Naive thymus-derived CD4-positive, alpha-beta T cell (primary cell): ENCODE data around the gene PDIA5. TPM values are rescaled to one million over a fixed set of nuclear protein-coding genes. Genes with fewer than 3 reads are reported as not detected.

ENCODE experiments used
- ATAC-seq: fragments of 150-1000 bp; cut with Tn5 transposase; 2 replicates; pipeline ENCODE4 v1.10.0; 2021; ENCODE audit warnings: mild to moderate bottlenecking, moderate library complexity
- CTCF ChIA-PET: fragments of 350-600 bp; sonication (Branson Sonifier 250); formaldehyde crosslinking; loops from one replicate; lab custom pipeline; 2021; ENCODE audit warnings: antibody characterized with exemption; lab: Charles Lee
- POLR2A ChIA-PET: fragments of 350-600 bp; sonication (Branson Sonifier 250); formaldehyde crosslinking; loops from one replicate; lab custom pipeline; 2021; ENCODE audit warnings: antibody characterized with exemption, inconsistent platforms; lab: Charles Lee
- DNase-seq, 9 donors: peaks; one replicate each; pipeline versions ENCODE4 v3.0.0 to v3.0.0-alpha.2; 2020 to 2022; ENCODE audit warnings: mixed read lengths in 1 of 9
- H3K27ac ChIP-seq: one replicate; pipeline ENCODE4 v1.7.0; 2013; ENCODE audit warnings: mild to moderate bottlenecking, low read depth, low read length, moderate library complexity
- H3K27me3 ChIP-seq, 2 donors: one replicate each; pipeline ENCODE4 v1.7.0; 2013; ENCODE audit warnings: low read length in 2 of 2, mild to moderate bottlenecking in 2 of 2, moderate library complexity in 2 of 2; ENCODE audit not compliant: control insufficient read depth in 2 of 2, insufficient read depth in 2 of 2
- H3K36me3 ChIP-seq, 3 experiments: 1 replicate in 2 of 3; 2 replicates in 1 of 3; pipeline ENCODE4 v1.7.0; 2013; ENCODE audit warnings: low read length in 3 of 3, mild to moderate bottlenecking in 3 of 3, moderate library complexity in 1 of 3; ENCODE audit not compliant: insufficient read depth in 3 of 3, control insufficient read depth in 2 of 3
- H3K4me1 ChIP-seq, 2 donors: one replicate each; pipeline ENCODE4 v1.7.0; 2013; ENCODE audit warnings: low read length in 2 of 2, mild to moderate bottlenecking in 2 of 2, moderate library complexity in 1 of 2; ENCODE audit not compliant: control insufficient read depth in 2 of 2, insufficient read depth in 2 of 2
- H3K4me3 ChIP-seq: 2 replicates; pipeline ENCODE4 v1.7.0; 2013; ENCODE audit warnings: mild to moderate bottlenecking, low read length
- H3K9me3 ChIP-seq, 3 experiments: 1 replicate in 2 of 3; 2 replicates in 1 of 3; pipeline ENCODE4 v1.7.0; 2013; ENCODE audit warnings: low read length in 3 of 3; ENCODE audit not compliant: control insufficient read depth in 2 of 3
- H3K27ac Mint-ChIP-seq, 9 donors: one replicate each; pipeline ENCODE4 v1.8.0; 2020 to 2022; ENCODE audit warnings: mixed read lengths in 9 of 9, mild to moderate bottlenecking in 8 of 9, moderate library complexity in 5 of 9, inconsistent platforms in 2 of 9
- H3K27me3 Mint-ChIP-seq, 5 donors: one replicate each; pipeline ENCODE4 v1.8.0; 2021 to 2022; ENCODE audit warnings: mixed read lengths in 5 of 5, mild to moderate bottlenecking in 1 of 5
- H3K36me3 Mint-ChIP-seq, 5 donors: one replicate each; pipeline ENCODE4 v1.8.0; 2020 to 2022; ENCODE audit warnings: mixed read lengths in 5 of 5, mild to moderate bottlenecking in 3 of 5, inconsistent platforms in 1 of 5
- H3K4me1 Mint-ChIP-seq, 7 donors: one replicate each; pipeline ENCODE4 v1.8.0; 2020 to 2022; ENCODE audit warnings: mixed read lengths in 7 of 7, mild to moderate bottlenecking in 3 of 7, inconsistent platforms in 1 of 7
- H3K4me3 Mint-ChIP-seq, 10 donors: one replicate each; pipeline ENCODE4 v1.8.0; 2020 to 2022; ENCODE audit warnings: mild to moderate bottlenecking in 10 of 10, mixed read lengths in 10 of 10, moderate library complexity in 6 of 10, inconsistent platforms in 2 of 10
- H3K9me3 Mint-ChIP-seq, 11 donors: one replicate each; pipeline ENCODE4 v1.8.0; 2020 to 2022; ENCODE audit warnings: mixed read lengths in 11 of 11, mild to moderate bottlenecking in 4 of 11, inconsistent platforms in 1 of 11, moderate library complexity in 1 of 11
- intact Hi-C, 2 donors: fragments of 100-400 bp; cut with micrococcal nuclease; formaldehyde crosslinking; loops; one replicate each; pipeline ENCODE4 v1.15.1; 2023
- polyA plus RNA-seq, 2 donors: library from polyadenylated mRNA; unstranded; fragments of 300-500 nt; fragmentation: Illumina TruSeq; gene quantifications; one replicate each; pipeline ENCODE4 v1.2.3, GENCODE V29; 2021
- total RNA-seq, 6 experiments: library from RNA in 5 of 6; stranded (reverse) in 5 of 6; gene quantifications; 1 replicate in 5 of 6; 2 replicates in 1 of 6; pipeline ENCODE4 v1.2.3 and lab custom pipeline; 2021 to 2026

Gene PDIA5
- total and polyA plus RNA-seq, 7 experiments from 2014 or later, result 3.4 to 21.7 (median 5.6) TPM

- Mint-ChIP-seq H3K27me3 (no peaks in the 10 kb centered on the region), H3K9me3 (no peaks in the 10 kb centered on the region), H3K27ac (no peak overlapping the region), H3K36me3 (peaks cover 6 to 74% (median 40%) of the 10 kb centered on the region in 5 donors), H3K4me3 (no peak overlapping the region), H3K4me1 (peaks cover 0 to 5% (median 0%) of the 10 kb centered on the region in 7 donors)
- intact Hi-C loops, result no loop called here
- Histone ChIP-seq H3K27ac (no peak overlapping the region), H3K36me3 (peaks cover 0 to 21% (median 0%) of the 10 kb centered on the region in 3 experiments), H3K4me1 (no peaks in the 10 kb centered on the region), H3K9me3 (no peaks in the 10 kb centered on the region), H3K27me3 (no peaks in the 10 kb centered on the region), H3K4me3 (no peak overlapping the region)
- ChIA-PET CTCF (no interaction called here), POLR2A (no interaction called here)
- ATAC-seq (no peak), DNase-seq (no peak)
Observed at GRCh38 chr3:123120573-123120972, 53.7 kb downstream of the PDIA5 start.

GRCh38 chr3:123122057-123122456 lies 55.2 kb downstream of the PDIA5 start:
- ATAC-seq, result no peak
- H3K36me3 Mint-ChIP-seq, result peaks cover 3 to 68% (median 29%) of the 10 kb centered on the region in 5 donors
- H3K4me1 Mint-ChIP-seq, result peaks cover 0 to 4% (median 0%) of the 10 kb centered on the region in 7 donors
- POLR2A ChIA-PET, result no interaction called here
- Histone ChIP-seq H3K4me3 (no peak overlapping the region), H3K36me3 (peaks cover 0 to 11% (median 0%) of the 10 kb centered on the region in 3 experiments), H3K27me3 (no peaks in the 10 kb centered on the region), H3K27ac (no peak overlapping the region), H3K4me1 (no peaks in the 10 kb centered on the region), H3K9me3 (no peaks in the 10 kb centered on the region)
- intact Hi-C loops, result no loop called here
- H3K27me3 Mint-ChIP-seq, result no peaks in the 10 kb centered on the region
- H3K4me3 Mint-ChIP-seq, result no peak overlapping the region
- CTCF ChIA-PET, result no interaction called here
- H3K9me3 Mint-ChIP-seq, result no peaks in the 10 kb centered on the region
- no peak overlapping the region for H3K27ac Mint-ChIP-seq
- no peak for DNase-seq

- H3K9me3 ChIP-seq, result no peaks in the 10 kb centered on the region
- DNase-seq (no peak), ATAC-seq (no peak)
- Mint-ChIP-seq H3K4me1 (peaks cover 0 to 4% (median 0%) of the 10 kb centered on the region in 7 donors), H3K27ac (peak overlapping the region in 1 of 9 donors; percentile 62), H3K9me3 (no peaks in the 10 kb centered on the region), H3K27me3 (no peaks in the 10 kb centered on the region), H3K4me3 (no peak overlapping the region), H3K36me3 (peaks cover 3 to 67% (median 23%) of the 10 kb centered on the region in 5 donors)
- H3K4me3 ChIP-seq, result no peak overlapping the region
- no peaks in the 10 kb centered on the region for H3K4me1 ChIP-seq
- intact Hi-C loops, result no loop called here
- ChIA-PET CTCF (no interaction called here), POLR2A (no interaction called here)
- peaks cover 0 to 11% (median 0%) of the 10 kb centered on the region in 3 experiments for H3K36me3 ChIP-seq
- H3K27me3 ChIP-seq, result no peaks in the 10 kb centered on the region
- H3K27ac ChIP-seq, result no peak overlapping the region
Observed at GRCh38 chr3:123122525-123123315, 55.9 kb downstream of the PDIA5 start.

- ChIA-PET POLR2A (interaction anchor here (0.6 kb wide), 1 partner anchor 78 kb away, joined by 5 read pairs; the partner anchor contains the start of gene SEC22A), CTCF (no interaction called here)
- peaks cover 0 to 8% (median 0%) of the 10 kb centered on the region in 3 experiments for H3K36me3 ChIP-seq
- no peaks in the 10 kb centered on the region for H3K9me3 ChIP-seq
- H3K4me3 ChIP-seq, result no peak overlapping the region
- Mint-ChIP-seq H3K27me3 (no peaks in the 10 kb centered on the region), H3K36me3 (peaks cover 6 to 61% (median 21%) of the 10 kb centered on the region in 5 donors), H3K9me3 (no peaks in the 10 kb centered on the region), H3K4me1 (peaks cover 0 to 4% (median 0%) of the 10 kb centered on the region in 7 donors), H3K4me3 (no peak overlapping the region), H3K27ac (peak overlapping the region in 1 of 9 donors; percentile 51)
- no peak overlapping the region for H3K27ac ChIP-seq
- intact Hi-C loops, result no loop called here
- DNase-seq (no peak), ATAC-seq (no peak)
- no peaks in the 10 kb centered on the region for H3K27me3 ChIP-seq
- no peaks in the 10 kb centered on the region for H3K4me1 ChIP-seq
Observed at GRCh38 chr3:123123716-123124616, 57.1 kb downstream of the PDIA5 start.

GRCh38 chr3:123124971-123125370 lies 58.1 kb downstream of the PDIA5 start:
- Mint-ChIP-seq H3K36me3 (peaks cover 8 to 60% (median 19%) of the 10 kb centered on the region in 5 donors), H3K4me1 (peaks cover 0 to 5% (median 0%) of the 10 kb centered on the region in 7 donors), H3K27me3 (no peaks in the 10 kb centered on the region), H3K4me3 (no peak overlapping the region), H3K9me3 (no peaks in the 10 kb centered on the region), H3K27ac (no peak overlapping the region)
- Histone ChIP-seq H3K9me3 (no peaks in the 10 kb centered on the region), H3K27me3 (no peaks in the 10 kb centered on the region), H3K36me3 (peaks cover 0 to 5% (median 0%) of the 10 kb centered on the region in 3 experiments), H3K4me3 (no peak overlapping the region), H3K4me1 (no peaks in the 10 kb centered on the region), H3K27ac (no peak overlapping the region)
- POLR2A ChIA-PET, result interaction anchor here (0.6 kb wide), 1 partner anchor 77 kb away, joined by 5 read pairs; the partner anchor contains the start of gene SEC22A
- ATAC-seq (no peak), DNase-seq (no peak)
- intact Hi-C loops, result no loop called here
- CTCF ChIA-PET, result no interaction called here

- Mint-ChIP-seq H3K27me3 (no peaks in the 10 kb centered on the region), H3K36me3 (peaks cover 4 to 49% (median 16%) of the 10 kb centered on the region in 5 donors), H3K4me3 (no peak overlapping the region), H3K4me1 (peaks cover 0 to 5% (median 0%) of the 10 kb centered on the region in 7 donors), H3K9me3 (no peaks in the 10 kb centered on the region), H3K27ac (no peak overlapping the region)
- POLR2A ChIA-PET, result no interaction called here
- Histone ChIP-seq H3K27ac (no peak overlapping the region), H3K4me1 (no peaks in the 10 kb centered on the region), H3K4me3 (no peak overlapping the region), H3K36me3 (peaks cover 0 to 5% (median 0%) of the 10 kb centered on the region in 3 experiments), H3K9me3 (no peaks in the 10 kb centered on the region), H3K27me3 (no peaks in the 10 kb centered on the region)
- DNase-seq (no peak), ATAC-seq (no peak)
- intact Hi-C loops, result no loop called here
- CTCF ChIA-PET, result no interaction called here
Observed at GRCh38 chr3:123126031-123126430, 59.2 kb downstream of the PDIA5 start.
